ENCODE measurements around the gene GALNS.

GALNS gene

GRCh38 chr16:88764080-88764479, 92.7 kb downstream of the GALNS start:
- no peaks in the 10 kb centered on the region for H3K36me3 ChIP-seq (ENCODE audit: insufficient read depth, low read length)
- H3K9me3 ChIP-seq (ENCODE audit: control insufficient read depth, insufficient read depth, low read length) = no peaks in the 10 kb centered on the region
- no peak overlapping the region for H3K9ac ChIP-seq (ENCODE audit: low read depth, low read length)
- H3K4me1 ChIP-seq (ENCODE audit: insufficient read depth, low read length) = peaks cover 29% of the 10 kb centered on the region

All from ES-I3 (cell line).